ENCODE results near the gene OR1J1.

- TF ChIP-seq CTCF (IDR thresholded peaks at IDR 0.05) (peak; percentile 24 to 51 (median 25)), POLR2A (IDR thresholded peaks at IDR 0.05) (no peak)
These were observed 21.2 kb upstream of the OR1J1 start for GRCh38 chr9:122498883-122499288.

Data from testis (tissue), 2 donors.